ENCODE results near the gene FOS.
A peak's percentile ranks its signal among the peaks of the same experiment; 100 is the strongest.

Gene FOS

GRCh38 chr14:75262641-75263040, 16.0 kb upstream of the FOS start:
- no peak overlapping the region for H4K91ac ChIP-seq (ENCODE audit: low read depth, low read length)
- H3K18ac ChIP-seq (ENCODE audit: low read length) = no peak overlapping the region
- H3K4me1 ChIP-seq (ENCODE audit: control insufficient read depth in 1 of 2, insufficient read depth in 2 of 2, low read length in 2 of 2) = peaks cover 18 to 21% of the 10 kb centered on the region in 2 experiments
- no peaks in the 10 kb centered on the region for H3K27me3 ChIP-seq (ENCODE audit: insufficient read depth, low read length)
- H3K4me3 ChIP-seq (ENCODE audit: low read depth, low read length) = no peak overlapping the region
- H3K36me3 ChIP-seq (ENCODE audit: control insufficient read depth in 1 of 2, insufficient read depth in 2 of 2, low read length in 2 of 2) = no peaks in the 10 kb centered on the region
- H2AK5ac ChIP-seq (ENCODE audit: low read length) = peak overlapping the region; percentile 64
- no peaks in the 10 kb centered on the region for H3K9me3 ChIP-seq (ENCODE audit: insufficient read depth, low read depth, low read length)
- no peak overlapping the region for H3K23ac ChIP-seq (ENCODE audit: low read length)
- H3K79me2 ChIP-seq (ENCODE audit: control insufficient read depth, insufficient read depth, low read length, poor library complexity) = peaks cover 8% of the 10 kb centered on the region
- no peak overlapping the region for H2BK120ac ChIP-seq (ENCODE audit: insufficient read depth, low read length, poor library complexity)
- H2AFZ ChIP-seq (ENCODE audit: insufficient read depth, low read length, poor library complexity) = no peak overlapping the region
- no peak overlapping the region for H4K8ac ChIP-seq (ENCODE audit: low read depth, low read length)
- peak in 1 of 2 donors; percentile 2 for DNase-seq
- H4K12ac ChIP-seq (ENCODE audit: low read depth, low read length) = no peak overlapping the region
- no peak overlapping the region for H3K4ac ChIP-seq (ENCODE audit: low read depth, low read length)
- WGBS (ENCODE audit: extremely low coverage, insufficient coverage, insufficient read length) = no CpG with 5 or more reads among the region's 2 CpGs
- no peak overlapping the region for H2BK12ac ChIP-seq (ENCODE audit: low read length)
- H3K4me2 ChIP-seq (ENCODE audit: low read length) = no peak overlapping the region
- no peak overlapping the region for H3K14ac ChIP-seq (ENCODE audit: low read length)
- no peak overlapping the region for H3K9ac ChIP-seq (ENCODE audit: low read length)
- no peak overlapping the region for H2BK5ac ChIP-seq (ENCODE audit: low read depth, low read length, poor library complexity)
- H3K27ac ChIP-seq (ENCODE audit: low read depth, low read length) = no peak overlapping the region
- H3K79me1 ChIP-seq (ENCODE audit: low read length) = peaks cover 30% of the 10 kb centered on the region

- WGBS (ENCODE audit: extremely low coverage, insufficient coverage, insufficient read length) = no CpG with 5 or more reads among the region's 3 CpGs
- Histone ChIP-seq H2BK5ac (ENCODE audit: low read depth, low read length, poor library complexity) (peak overlapping the region; percentile 92), H3K79me1 (ENCODE audit: low read length) (peaks cover 28% of the 10 kb centered on the region), H3K27me3 (ENCODE audit: insufficient read depth, low read length) (no peaks in the 10 kb centered on the region), H2AFZ (ENCODE audit: insufficient read depth, low read length, poor library complexity) (peak overlapping the region; percentile 52), H2AK5ac (ENCODE audit: low read length) (peak overlapping the region; percentile 99), H2BK12ac (ENCODE audit: low read length) (peak overlapping the region; percentile 100), H3K23ac (ENCODE audit: low read length) (no peak overlapping the region), H3K4me2 (ENCODE audit: low read length) (no peak overlapping the region), H2BK120ac (ENCODE audit: insufficient read depth, low read length, poor library complexity) (peak overlapping the region; percentile 93), H3K9me3 (ENCODE audit: insufficient read depth, low read depth, low read length) (no peaks in the 10 kb centered on the region), H4K12ac (ENCODE audit: low read depth, low read length) (peak overlapping the region; percentile 69), H4K8ac (ENCODE audit: low read depth, low read length) (peak overlapping the region; percentile 90), H3K4ac (ENCODE audit: low read depth, low read length) (peak overlapping the region; percentile 67), H3K27ac (ENCODE audit: low read depth, low read length) (no peak overlapping the region), H3K4me1 (ENCODE audit: control insufficient read depth in 1 of 2, insufficient read depth in 2 of 2, low read length in 2 of 2) (peaks cover 20 to 23% of the 10 kb centered on the region in 2 experiments), H3K79me2 (ENCODE audit: control insufficient read depth, insufficient read depth, low read length, poor library complexity) (peaks cover 9% of the 10 kb centered on the region), H4K91ac (ENCODE audit: low read depth, low read length) (peak overlapping the region; percentile 85), H3K14ac (ENCODE audit: low read length) (peak overlapping the region; percentile 87), H3K36me3 (ENCODE audit: control insufficient read depth in 1 of 2, insufficient read depth in 2 of 2, low read length in 2 of 2) (no peaks in the 10 kb centered on the region), H3K18ac (ENCODE audit: low read length) (peak overlapping the region; percentile 87), H3K9ac (ENCODE audit: low read length) (no peak overlapping the region), H3K4me3 (ENCODE audit: low read depth, low read length) (no peak overlapping the region)
- DNase-seq = peak; percentile 84 to 91
Observed at GRCh38 chr14:75264036-75264435, 14.6 kb upstream of the FOS start.

GRCh38 chr14:75267141-75267721, 11.4 kb upstream of the FOS start:
- peak overlapping the region; percentile 92 for H3K27ac ChIP-seq (ENCODE audit: low read depth, low read length)

GRCh38 chr14:75268633-75269550, 9.7 kb upstream of the FOS start:
- peak; percentile 90 to 93 for DNase-seq
- no CpG with 5 or more reads among the region's 7 CpGs for WGBS (ENCODE audit: extremely low coverage, insufficient coverage, insufficient read length)

More at GRCh38 chr14:75267141-75267721, 11.4 kb upstream of the FOS start:
- H2AFZ ChIP-seq (ENCODE audit: insufficient read depth, low read length, poor library complexity) = no peak overlapping the region
- H2BK12ac ChIP-seq (ENCODE audit: low read length) = no peak overlapping the region
- no peak overlapping the region for H4K12ac ChIP-seq (ENCODE audit: low read depth, low read length)
- no peak overlapping the region for H3K14ac ChIP-seq (ENCODE audit: low read length)
- H3K9ac ChIP-seq (ENCODE audit: low read length) = no peak overlapping the region
- WGBS (ENCODE audit: extremely low coverage, insufficient coverage, insufficient read length) = no CpG with 5 or more reads among the region's 3 CpGs
- no peaks in the 10 kb centered on the region for H3K9me3 ChIP-seq (ENCODE audit: insufficient read depth, low read depth, low read length)
- no peak overlapping the region for H4K8ac ChIP-seq (ENCODE audit: low read depth, low read length)
- H2AK5ac ChIP-seq (ENCODE audit: low read length) = no peak overlapping the region
- H2BK120ac ChIP-seq (ENCODE audit: insufficient read depth, low read length, poor library complexity) = peak overlapping the region; percentile 99
- peaks cover 19 to 27% of the 10 kb centered on the region in 2 experiments for H3K4me1 ChIP-seq (ENCODE audit: control insufficient read depth in 1 of 2, insufficient read depth in 2 of 2, low read length in 2 of 2)
- H3K4ac ChIP-seq (ENCODE audit: low read depth, low read length) = no peak overlapping the region
- H2BK5ac ChIP-seq (ENCODE audit: low read depth, low read length, poor library complexity) = peak overlapping the region; percentile 95
- no peak overlapping the region for H3K23ac ChIP-seq (ENCODE audit: low read length)
- no peaks in the 10 kb centered on the region for H3K36me3 ChIP-seq (ENCODE audit: control insufficient read depth in 1 of 2, insufficient read depth in 2 of 2, low read length in 2 of 2)
- peak; percentile 25 to 88 for DNase-seq
- no peak overlapping the region for H3K4me3 ChIP-seq (ENCODE audit: low read depth, low read length)
- H3K79me2 ChIP-seq (ENCODE audit: control insufficient read depth, insufficient read depth, low read length, poor library complexity) = peaks cover 7% of the 10 kb centered on the region
- no peaks in the 10 kb centered on the region for H3K27me3 ChIP-seq (ENCODE audit: insufficient read depth, low read length)
- peak overlapping the region; percentile 31 for H3K4me2 ChIP-seq (ENCODE audit: low read length)
- H3K79me1 ChIP-seq (ENCODE audit: low read length) = peaks cover 31% of the 10 kb centered on the region
- no peak overlapping the region for H3K18ac ChIP-seq (ENCODE audit: low read length)
- peak overlapping the region; percentile 98 for H4K91ac ChIP-seq (ENCODE audit: low read depth, low read length)

More at GRCh38 chr14:75268633-75269550, 9.7 kb upstream of the FOS start:
- Histone ChIP-seq H4K8ac (ENCODE audit: low read depth, low read length) (no peak overlapping the region), H4K91ac (ENCODE audit: low read depth, low read length) (peak overlapping the region; percentile 80), H3K4ac (ENCODE audit: low read depth, low read length) (no peak overlapping the region), H2AFZ (ENCODE audit: insufficient read depth, low read length, poor library complexity) (peak overlapping the region; percentile 45), H3K4me3 (ENCODE audit: low read depth, low read length) (no peak overlapping the region), H3K27me3 (ENCODE audit: insufficient read depth, low read length) (no peaks in the 10 kb centered on the region), H3K14ac (ENCODE audit: low read length) (peak overlapping the region; percentile 53), H3K4me2 (ENCODE audit: low read length) (peak overlapping the region; percentile 33), H4K12ac (ENCODE audit: low read depth, low read length) (no peak overlapping the region), H2AK5ac (ENCODE audit: low read length) (no peak overlapping the region), H3K4me1 (ENCODE audit: control insufficient read depth in 1 of 2, insufficient read depth in 2 of 2, low read length in 2 of 2) (peaks cover 24 to 32% of the 10 kb centered on the region in 2 experiments), H2BK120ac (ENCODE audit: insufficient read depth, low read length, poor library complexity) (peak overlapping the region; percentile 74), H3K36me3 (ENCODE audit: control insufficient read depth in 1 of 2, insufficient read depth in 2 of 2, low read length in 2 of 2) (no peaks in the 10 kb centered on the region), H3K27ac (ENCODE audit: low read depth, low read length) (peak overlapping the region; percentile 92), H3K18ac (ENCODE audit: low read length) (peak overlapping the region; percentile 75), H3K79me2 (ENCODE audit: control insufficient read depth, insufficient read depth, low read length, poor library complexity) (peaks cover 6% of the 10 kb centered on the region), H3K9me3 (ENCODE audit: insufficient read depth, low read depth, low read length) (no peaks in the 10 kb centered on the region), H2BK12ac (ENCODE audit: low read length) (peak overlapping the region; percentile 88), H3K23ac (ENCODE audit: low read length) (no peak overlapping the region), H3K79me1 (ENCODE audit: low read length) (peaks cover 30% of the 10 kb centered on the region), H3K9ac (ENCODE audit: low read length) (no peak overlapping the region), H2BK5ac (ENCODE audit: low read depth, low read length, poor library complexity) (peak overlapping the region; percentile 63)

All from trophoblast cell (in vitro differentiated cells and primary cell).